GM19324 (cell line): ENCODE results near the gene PARP9.
A peak's percentile ranks its signal among the peaks of the same experiment; 100 is the strongest.

Experiments
- ATAC-seq: cut with Tn5 transposase; IDR thresholded peaks from one replicate; pipeline ENCODE4 v1.9.1; 2021; ENCODE audit warnings: mild to moderate bottlenecking, moderate library complexity; ENCODE audit not compliant: unreplicated experiment, low FRiP score

The PARP9 gene

GRCh38 chr3:122497425-122497824 lies 66.7 kb downstream of the PARP9 start:
- peak; percentile 73 for ATAC-seq

- no peak for ATAC-seq
Observed at GRCh38 chr3:122496508-122496907, 67.6 kb downstream of the PARP9 start.

- ATAC-seq, result no peak
Observed at GRCh38 chr3:122493296-122493695, 70.8 kb downstream of the PARP9 start.

- no peak for ATAC-seq
Observed at GRCh38 chr3:122488262-122488973, 75.7 kb downstream of the PARP9 start.

GRCh38 chr3:122484985-122485384 lies 79.1 kb downstream of the PARP9 start:
- no peak for ATAC-seq

- ATAC-seq, result no peak
Observed at GRCh38 chr3:122481390-122481789, 82.7 kb downstream of the PARP9 start.
